Measurements from ENCODE around the gene NTN1.

The NTN1 gene

DNA sequence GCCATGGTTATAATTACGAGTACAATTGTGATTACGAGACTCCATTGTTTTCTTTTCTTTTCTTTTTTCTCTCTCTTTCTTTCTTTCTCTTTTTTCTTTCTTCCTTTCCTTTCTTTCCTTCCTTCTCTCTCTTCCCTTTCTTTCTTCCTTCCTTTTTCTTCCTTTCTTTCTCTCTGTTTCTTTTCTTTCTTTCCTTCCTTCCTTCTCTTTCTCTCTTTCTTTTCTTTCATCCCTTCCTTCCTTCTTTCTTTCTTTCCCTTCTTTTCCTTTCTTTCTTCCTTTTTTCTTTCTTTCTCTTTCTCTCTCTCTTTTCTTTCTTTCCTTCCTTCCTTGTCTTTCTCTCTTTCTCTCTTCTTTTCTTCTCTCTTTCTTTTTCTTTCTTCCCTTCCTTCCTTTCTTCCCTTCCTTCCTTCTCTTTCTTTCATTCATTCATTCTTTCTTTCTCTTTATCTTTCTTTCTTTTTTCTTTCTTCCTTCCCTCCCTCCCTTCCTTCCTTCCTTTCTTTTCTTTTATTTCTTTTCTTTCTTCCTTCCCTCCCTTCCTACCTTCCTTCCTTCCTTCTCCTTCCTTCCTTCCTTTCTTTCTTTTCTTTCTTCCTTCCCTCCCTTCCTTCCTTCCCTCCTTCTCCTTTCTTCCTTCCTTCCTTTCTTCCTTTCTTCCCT is 14.1 kb upstream of the NTN1 start:
- TF ChIP-seq, protein P1, sequence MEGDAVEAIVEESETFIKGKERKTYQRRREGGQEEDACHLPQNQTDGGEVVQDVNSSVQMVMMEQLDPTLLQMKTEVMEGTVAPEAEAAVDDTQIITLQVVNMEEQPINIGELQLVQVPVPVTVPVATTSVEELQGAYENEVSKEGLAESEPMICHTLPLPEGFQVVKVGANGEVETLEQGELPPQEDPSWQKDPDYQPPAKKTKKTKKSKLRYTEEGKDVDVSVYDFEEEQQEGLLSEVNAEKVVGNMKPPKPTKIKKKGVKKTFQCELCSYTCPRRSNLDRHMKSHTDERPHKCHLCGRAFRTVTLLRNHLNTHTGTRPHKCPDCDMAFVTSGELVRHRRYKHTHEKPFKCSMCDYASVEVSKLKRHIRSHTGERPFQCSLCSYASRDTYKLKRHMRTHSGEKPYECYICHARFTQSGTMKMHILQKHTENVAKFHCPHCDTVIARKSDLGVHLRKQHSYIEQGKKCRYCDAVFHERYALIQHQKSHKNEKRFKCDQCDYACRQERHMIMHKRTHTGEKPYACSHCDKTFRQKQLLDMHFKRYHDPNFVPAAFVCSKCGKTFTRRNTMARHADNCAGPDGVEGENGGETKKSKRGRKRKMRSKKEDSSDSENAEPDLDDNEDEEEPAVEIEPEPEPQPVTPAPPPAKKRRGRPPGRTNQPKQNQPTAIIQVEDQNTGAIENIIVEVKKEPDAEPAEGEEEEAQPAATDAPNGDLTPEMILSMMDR (IDR thresholded peaks at IDR 0.05; ENCODE audit: control insufficient read depth, insufficient read depth, low read depth, low read length, missing control alignments): no peak
- DNase-seq (ENCODE audit: low read depth): no peak

DNA sequence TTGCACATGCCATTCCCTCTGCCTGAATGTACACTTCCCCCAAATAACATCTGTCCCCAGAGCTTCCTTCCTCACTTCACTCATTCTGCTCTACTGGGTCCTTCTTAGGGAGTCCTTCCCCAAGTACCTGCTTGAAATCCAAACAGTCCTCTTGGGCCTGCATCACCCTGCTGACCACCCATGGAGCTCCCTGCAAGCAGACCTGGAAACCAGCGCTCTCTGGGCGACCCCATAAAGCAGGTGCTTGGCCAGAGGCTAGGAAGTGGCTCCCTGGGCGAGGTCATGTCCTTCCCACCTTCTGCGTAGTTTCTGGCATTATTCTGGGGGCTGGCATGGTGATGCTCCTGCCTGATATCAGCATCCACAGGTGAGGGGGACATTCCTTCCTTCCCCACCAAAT is 12.2 kb upstream of the NTN1 start:
- TF ChIP-seq, protein P1 (IDR thresholded peaks at IDR 0.05; ENCODE audit: control insufficient read depth, insufficient read depth, low read depth, low read length, missing control alignments): no peak
- H3K4me3 ChIP-seq (ENCODE audit: control insufficient read depth, low read depth, low read length): no peak overlapping the region
- no peak for DNase-seq (ENCODE audit: low read depth)

More for the DNA sequence above, 14.1 kb upstream of the NTN1 start:
- no peak overlapping the region for H3K4me3 ChIP-seq (ENCODE audit: control insufficient read depth, low read depth, low read length)

DNA sequence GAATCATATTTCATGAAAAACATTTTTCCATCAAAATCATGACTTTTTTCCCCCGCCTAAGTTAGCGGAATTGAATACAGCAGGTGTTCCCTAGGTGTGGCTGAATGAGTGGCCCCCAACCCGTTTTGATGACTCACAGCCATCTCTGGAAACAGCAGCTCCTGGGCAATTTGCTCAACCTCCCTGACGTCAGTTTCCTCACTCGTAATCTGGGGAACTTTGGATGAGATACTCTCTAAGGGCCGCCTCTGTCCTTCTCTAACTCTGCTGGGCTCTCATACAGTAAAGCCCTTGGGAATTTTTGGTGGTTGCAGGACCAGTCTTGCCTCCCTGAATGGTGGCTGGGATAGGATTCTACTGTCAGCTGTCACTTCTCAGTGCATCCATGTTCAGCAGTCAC is 11.6 kb upstream of the NTN1 start:
- DNase-seq (ENCODE audit: low read depth): no peak
- H3K4me3 ChIP-seq (ENCODE audit: control insufficient read depth, low read depth, low read length): no peak overlapping the region
- TF ChIP-seq, protein P1 (IDR thresholded peaks at IDR 0.05; ENCODE audit: control insufficient read depth, insufficient read depth, low read depth, low read length, missing control alignments): no peak

DNA sequence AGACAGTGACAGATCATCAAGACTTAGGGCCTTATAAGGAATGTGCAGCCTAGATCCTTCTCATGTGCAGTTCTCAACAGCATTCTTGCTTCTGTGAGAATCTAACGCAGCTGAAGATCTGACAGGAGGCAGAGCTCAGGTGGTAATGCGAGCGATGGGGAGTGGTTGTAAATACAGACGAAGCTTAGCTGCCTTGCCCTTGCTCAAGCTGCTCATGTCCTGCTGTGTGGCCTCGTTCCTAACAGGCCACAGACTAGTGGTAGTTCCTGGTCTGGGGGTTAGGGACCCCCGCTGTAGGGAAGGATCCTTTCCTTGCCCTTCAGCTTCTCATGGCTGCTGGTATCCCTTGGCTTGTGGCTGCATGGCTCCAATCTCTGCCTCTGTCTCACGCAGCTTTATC is 10.3 kb upstream of the NTN1 start:
- TF ChIP-seq, protein P1 (IDR thresholded peaks at IDR 0.05; ENCODE audit: control insufficient read depth, insufficient read depth, low read depth, low read length, missing control alignments): no peak
- DNase-seq (ENCODE audit: low read depth): no peak
- H3K4me3 ChIP-seq (ENCODE audit: control insufficient read depth, low read depth, low read length): no peak overlapping the region

DNA sequence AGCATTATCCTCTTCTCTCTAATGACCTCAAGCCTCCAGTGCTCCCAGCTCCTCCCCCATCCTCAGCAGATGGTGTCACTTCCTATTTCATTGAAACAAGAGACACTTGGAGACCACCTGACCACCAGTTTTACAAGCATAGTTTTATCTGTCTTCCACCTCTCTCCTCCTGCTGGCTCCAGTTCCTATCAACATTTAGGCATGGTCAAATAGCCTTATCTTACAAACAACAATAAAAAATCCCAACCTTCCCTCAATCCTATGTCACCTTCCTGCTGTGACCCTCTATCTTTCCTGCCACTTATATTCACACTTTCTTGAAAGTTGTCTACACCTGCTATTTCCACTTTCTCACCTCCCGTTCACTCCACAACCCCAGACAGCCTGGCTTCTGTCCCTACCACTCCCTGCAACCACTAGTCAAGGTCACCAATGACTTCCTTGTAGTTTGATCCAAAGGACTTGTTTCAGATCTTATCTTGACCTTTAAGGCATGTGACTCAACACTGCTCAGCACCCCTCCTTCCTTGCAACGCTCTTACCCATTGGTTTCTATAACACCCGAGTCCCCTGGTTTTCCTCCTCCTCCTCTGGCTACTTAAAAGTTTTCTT is 4.3 kb upstream of the NTN1 start:
- no peak for DNase-seq (ENCODE audit: low read depth)
- no peak overlapping the region for H3K4me3 ChIP-seq (ENCODE audit: control insufficient read depth, low read depth, low read length)
- TF ChIP-seq, protein P1 (IDR thresholded peaks at IDR 0.05; ENCODE audit: control insufficient read depth, insufficient read depth, low read depth, low read length, missing control alignments): no peak

DNA sequence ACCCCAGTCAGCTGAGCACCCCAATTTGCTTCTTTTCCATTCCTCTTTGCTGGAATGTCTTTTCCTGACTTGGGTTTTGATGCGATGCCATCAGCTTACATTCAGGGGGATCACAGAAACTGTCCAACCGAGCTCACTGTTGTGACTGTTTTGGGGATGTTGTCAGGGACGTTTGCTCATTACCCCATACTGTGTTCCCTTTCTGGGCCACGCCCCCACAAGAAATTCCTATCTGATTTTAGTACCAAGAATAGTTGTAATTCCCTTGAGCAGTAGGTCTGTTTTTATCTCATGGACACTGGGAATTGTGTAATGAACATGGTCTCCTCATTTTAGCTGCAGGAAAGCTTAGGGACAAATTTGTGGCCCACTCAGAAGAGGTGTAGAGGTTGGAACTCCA is 2.6 kb upstream of the NTN1 start:
- DNase-seq (ENCODE audit: low read depth): no peak
- H3K4me3 ChIP-seq (ENCODE audit: control insufficient read depth, low read depth, low read length): no peak overlapping the region
- TF ChIP-seq, protein P1 (IDR thresholded peaks at IDR 0.05; ENCODE audit: control insufficient read depth, insufficient read depth, low read depth, low read length, missing control alignments): no peak
